Activated naive CD8-positive, alpha-beta T cell treated with anti-CD3 and anti-CD28 coated beads, Interleukin-2, amount 10 ng/mL, durations not matched to agents 7 days and 5 days (primary cell): ENCODE measurements around the gene DDIT4. TPM values are rescaled to one million over a fixed set of nuclear protein-coding genes. Genes with fewer than 3 reads are reported as not detected.

ENCODE experiments used
- ATAC-seq: fragments of 150-1000 bp; cut with Tn5 transposase; one replicate; pipeline ENCODE4 v1.10.0; 2021; ENCODE audit warnings: low read depth, moderate library complexity
- POLR2A ChIA-PET: fragments of 350-600 bp; sonication (Branson Sonifier 250); formaldehyde crosslinking; loops from one replicate; lab custom pipeline; 2021; ENCODE audit warnings: antibody characterized with exemption; lab: Charles Lee
- DNase-seq: peaks from one replicate; pipeline ENCODE4 v3.0.0; 2021
- H3K27ac Mint-ChIP-seq: one replicate; pipeline ENCODE4 v1.8.0; 2022; ENCODE audit warnings: mild to moderate bottlenecking, mixed read lengths
- H3K27me3 Mint-ChIP-seq: one replicate; pipeline ENCODE4 v1.8.0; 2022; ENCODE audit warnings: mild to moderate bottlenecking, moderate library complexity, mixed read lengths
- H3K36me3 Mint-ChIP-seq: one replicate; pipeline ENCODE4 v1.8.0; 2021; ENCODE audit warnings: mild to moderate bottlenecking, mixed read lengths
- H3K4me1 Mint-ChIP-seq: one replicate; pipeline ENCODE4 v1.8.0; 2021; ENCODE audit warnings: mixed read lengths
- H3K4me3 Mint-ChIP-seq: one replicate; pipeline ENCODE4 v1.8.0; 2022; ENCODE audit warnings: mild to moderate bottlenecking, moderate library complexity, mixed read lengths
- H3K9me3 Mint-ChIP-seq: one replicate; pipeline ENCODE4 v1.8.0; 2021; ENCODE audit warnings: mixed read lengths
- total RNA-seq, 2 experiments: library from RNA; stranded (reverse); gene quantifications; one replicate each; pipeline ENCODE4 v1.2.3, GENCODE V29; 2021

DDIT4 gene
- total RNA-seq, 2 experiments from 2014 or later: 150 to 159 TPM

- peaks cover 5% of the 10 kb centered on the region for H3K36me3 Mint-ChIP-seq
- no peaks in the 10 kb centered on the region for H3K27me3 Mint-ChIP-seq
- POLR2A ChIA-PET: interaction anchor here (0.5 to 53.3 kb wide), 10 partner anchors 2 to 627 kb away, joined by 3 to 1812 read pairs (median 11); partner anchors contain the start of genes ANAPC16, ASCC1, DDIT4 and SPOCK2
- no peak for ATAC-seq
- no peaks in the 10 kb centered on the region for H3K9me3 Mint-ChIP-seq
- H3K27ac Mint-ChIP-seq: peak overlapping the region; percentile 99
- peaks cover 60% of the 10 kb centered on the region for H3K4me1 Mint-ChIP-seq
- peak overlapping the region; percentile 82 for H3K4me3 Mint-ChIP-seq
- DNase-seq: no peak
Measured at GRCh38 chr10:72321248-72322029, 47.7 kb downstream of the DDIT4 start.

GRCh38 chr10:72322030-72322279 lies 48.2 kb downstream of the DDIT4 start:
- POLR2A ChIA-PET: interaction anchor here (1.0 to 53.3 kb wide), 5 partner anchors 1 to 74 kb away, joined by 5 to 1812 read pairs (median 43); partner anchors contain the start of gene DDIT4
- Mint-ChIP-seq H3K27me3 (no peaks in the 10 kb centered on the region), H3K4me1 (peaks cover 60% of the 10 kb centered on the region)

GRCh38 chr10:72322280-72323058 lies 48.7 kb downstream of the DDIT4 start:
- peaks cover 9% of the 10 kb centered on the region for H3K36me3 Mint-ChIP-seq
- peaks cover 56% of the 10 kb centered on the region for H3K4me1 Mint-ChIP-seq
- peak overlapping the region; percentile 59 for H3K4me3 Mint-ChIP-seq
- POLR2A ChIA-PET: interaction anchor here (0.8 to 53.3 kb wide), 8 partner anchors 1 to 75 kb away, joined by 3 to 1812 read pairs (median 22); partner anchors contain the start of gene DDIT4
- ATAC-seq: peak; percentile 19
- H3K9me3 Mint-ChIP-seq: no peaks in the 10 kb centered on the region
- no peaks in the 10 kb centered on the region for H3K27me3 Mint-ChIP-seq
- peak overlapping the region; percentile 99 for H3K27ac Mint-ChIP-seq
- peak; percentile 64 for DNase-seq

More at GRCh38 chr10:72322030-72322279, 48.2 kb downstream of the DDIT4 start:
- peak overlapping the region; percentile 99 for H3K27ac Mint-ChIP-seq
- peak overlapping the region; percentile 59 for H3K4me3 Mint-ChIP-seq
- no peak for DNase-seq
- peaks cover 10% of the 10 kb centered on the region for H3K36me3 Mint-ChIP-seq
- H3K9me3 Mint-ChIP-seq: no peaks in the 10 kb centered on the region
- no peak for ATAC-seq

GRCh38 chr10:72323108-72323749 lies 49.5 kb downstream of the DDIT4 start:
- Mint-ChIP-seq H3K27ac (peak overlapping the region; percentile 99), H3K9me3 (no peaks in the 10 kb centered on the region), H3K4me3 (peak overlapping the region; percentile 59), H3K36me3 (peaks cover 12% of the 10 kb centered on the region), H3K4me1 (peaks cover 58% of the 10 kb centered on the region), H3K27me3 (no peaks in the 10 kb centered on the region)
- no peak for DNase-seq
- ATAC-seq: no peak
- POLR2A ChIA-PET: interaction anchor here (0.6 to 53.3 kb wide), 7 partner anchors 0 to 426 kb away, joined by 3 to 1812 read pairs (median 3); partner anchors contain the start of gene DDIT4

- peak overlapping the region; percentile 50 for H3K4me3 Mint-ChIP-seq
Measured at GRCh38 chr10:72323771-72324191, 50.1 kb downstream of the DDIT4 start.

More at GRCh38 chr10:72323771-72324191, 50.1 kb downstream of the DDIT4 start:
- Mint-ChIP-seq H3K27me3 (no peaks in the 10 kb centered on the region), H3K27ac (peak overlapping the region; percentile 99), H3K36me3 (peaks cover 12% of the 10 kb centered on the region), H3K4me1 (peaks cover 57% of the 10 kb centered on the region), H3K9me3 (no peaks in the 10 kb centered on the region)
- POLR2A ChIA-PET: interaction anchor here (32.2 to 53.3 kb wide), 2 partner anchors 1 to 26 kb away, joined by 1812 read pairs; partner anchors contain the start of gene DDIT4
- DNase-seq (no peak), ATAC-seq (no peak)

Other genes starting within 250 kb of the DDIT4 start
- 100 to 1,000 TPM; 370 to 371 TPM for gene SPOCK2, start 185.4 kb upstream of the DDIT4 start, total RNA-seq
- 10 to 100 TPM; 89.2 to 89.8 TPM for gene ANAPC16, start 57.9 kb upstream of the DDIT4 start, total RNA-seq
- gene ASCC1, start 57.6 kb upstream of the DDIT4 start, total RNA-seq: 10 to 100 TPM; 28.5 to 34.4 TPM
- gene DNAJB12, start 81.0 kb downstream of the DDIT4 start, total RNA-seq: 10 to 100 TPM; 24.3 to 26.5 TPM